Fibroblast of skin of back (primary cell): ENCODE results near the gene UBAC2.

Experiments used
- DNase-seq: peaks from one replicate; pipeline ENCODE4 v3.0.0-alpha.2; 2013

Gene UBAC2

GRCh38 chr13:99273128-99273527 is 72.5 kb downstream of the UBAC2 start:
- DNase-seq = no peak

- peak; percentile 50 for DNase-seq
These were observed 74.4 kb downstream of the UBAC2 start for GRCh38 chr13:99275093-99275469.

- DNase-seq = no peak
These were observed 76.1 kb downstream of the UBAC2 start for GRCh38 chr13:99276706-99277105.

- DNase-seq = no peak
These were observed 77.0 kb downstream of the UBAC2 start for GRCh38 chr13:99277629-99278028.

- no peak for DNase-seq
These were observed 77.5 kb downstream of the UBAC2 start for GRCh38 chr13:99278200-99278599.

- DNase-seq = no peak
These were observed 78.2 kb downstream of the UBAC2 start for GRCh38 chr13:99278843-99279242.

GRCh38 chr13:99279637-99280036 is 79.0 kb downstream of the UBAC2 start:
- no peak for DNase-seq

- peak; percentile 75 for DNase-seq
These were observed 79.5 kb downstream of the UBAC2 start for GRCh38 chr13:99280166-99280565.

GRCh38 chr13:99281811-99282263 is 81.2 kb downstream of the UBAC2 start:
- no peak for DNase-seq

- peak; percentile 51 for DNase-seq
These were observed 81.9 kb downstream of the UBAC2 start for GRCh38 chr13:99282264-99283231.

- DNase-seq = no peak
These were observed 85.0 kb downstream of the UBAC2 start for GRCh38 chr13:99285432-99286182.

GRCh38 chr13:99287551-99287950 is 86.9 kb downstream of the UBAC2 start:
- no peak for DNase-seq

- no peak for DNase-seq
These were observed 87.4 kb downstream of the UBAC2 start for GRCh38 chr13:99288089-99288488.

- no peak for DNase-seq
These were observed 88.6 kb downstream of the UBAC2 start for GRCh38 chr13:99289271-99289670.

- no peak for DNase-seq
These were observed 89.2 kb downstream of the UBAC2 start for GRCh38 chr13:99289674-99290337.

- DNase-seq = no peak
These were observed 90.2 kb downstream of the UBAC2 start for GRCh38 chr13:99290894-99291293.

GRCh38 chr13:99293178-99293577 is 92.5 kb downstream of the UBAC2 start:
- no peak for DNase-seq

- no peak for DNase-seq
These were observed 93.5 kb downstream of the UBAC2 start for GRCh38 chr13:99294198-99294597.

GRCh38 chr13:99294958-99295357 is 94.3 kb downstream of the UBAC2 start:
- no peak for DNase-seq

- no peak for DNase-seq
These were observed 95.0 kb downstream of the UBAC2 start for GRCh38 chr13:99295488-99296252.

GRCh38 chr13:99296398-99296797 is 95.7 kb downstream of the UBAC2 start:
- DNase-seq = no peak

GRCh38 chr13:99297331-99297730 is 96.7 kb downstream of the UBAC2 start:
- DNase-seq = peak; percentile 70
